IPS-NIHi7 (cell line): ENCODE data around the gene MT1H.
"Not testable (repeated sequence)": the region's sequence is repeated elsewhere in the genome, so short reads cannot be mapped to it uniquely, and the experiment has no call there.

Experiments used
- DNase-seq: peaks from one replicate; pipeline ENCODE4 v3.0.0; 2012; ENCODE audit warnings: mixed read lengths; ENCODE audit errors: extremely low spot score

Gene MT1H

GRCh38 chr16:56665286-56666261, 4.0 kb upstream of the MT1H start:
- not testable (repeated sequence) for DNase-seq

- DNase-seq: no peak
Observed at GRCh38 chr16:56667581-56668571, 1.7 kb upstream of the MT1H start, which contains the start of gene MT1G. TSS of gene MT1G (minus strand) at chr16:56668065. CDS start at chr16:56667993, 72 bp downstream.

- no peak for DNase-seq
Observed at GRCh38 chr16:56669840-56670619, 416 bp downstream of the MT1H start.

- no peak for DNase-seq
Observed at GRCh38 chr16:56670620-56670934, 963 bp downstream of the MT1H start.

- DNase-seq: not testable (repeated sequence)
Observed at GRCh38 chr16:56671691-56672090, 2.1 kb downstream of the MT1H start.

GRCh38 chr16:56672171-56672570, 2.6 kb downstream of the MT1H start:
- not testable (repeated sequence) for DNase-seq

GRCh38 chr16:56672761-56673536, 3.3 kb downstream of the MT1H start:
- no peak for DNase-seq

- DNase-seq: no peak
Observed at GRCh38 chr16:56673921-56674320, 4.3 kb downstream of the MT1H start.

GRCh38 chr16:56674570-56674969, 5.0 kb downstream of the MT1H start:
- DNase-seq: not testable (repeated sequence)

- DNase-seq: no peak
Observed at GRCh38 chr16:56675685-56676210, 6.1 kb downstream of the MT1H start.

- DNase-seq: no peak
Observed at GRCh38 chr16:56677474-56677873, 7.9 kb downstream of the MT1H start.

- DNase-seq: no peak
Observed at GRCh38 chr16:56679078-56679730, 9.6 kb downstream of the MT1H start.

GRCh38 chr16:56679818-56680217, 10.2 kb downstream of the MT1H start:
- no peak for DNase-seq

- peak; percentile 89 for DNase-seq
Observed at GRCh38 chr16:56681939-56682702, 12.5 kb downstream of the MT1H start, which contains the start of gene MT1X. TSS of gene MT1X (plus strand) at chr16:56682470. CDS start at chr16:56682541, 71 bp downstream.

- DNase-seq: no peak
Observed at GRCh38 chr16:56682703-56683397, 13.2 kb downstream of the MT1H start.

- DNase-seq: no peak
Observed at GRCh38 chr16:56683424-56684172, 14.0 kb downstream of the MT1H start.

GRCh38 chr16:56684256-56684925, 14.8 kb downstream of the MT1H start:
- no peak for DNase-seq
